GM12892 (cell line): ENCODE measurements around the gene FBN1.

Experiments used
- POLR2A ChIP-seq: IDR thresholded peaks from 2 replicates; pipeline ENCODE4 v1.6.1; 2011; ENCODE audit warnings: low read depth, low read length, control low read depth
- POLR2AphosphoS5 ChIP-seq: IDR thresholded peaks from 2 replicates; pipeline ENCODE4 v1.6.1; 2011; ENCODE audit warnings: low read depth, low read length, control low read depth

GRCh38 chr15:48466079-48466478 is 179.4 kb downstream of the FBN1 start:
- TF ChIP-seq POLR2A = no peak
- no peak for TF ChIP-seq POLR2AphosphoS5
